GM21515 (cell line): Measurements from ENCODE around the gene GNAZ.
A peak's percentile ranks its signal among the peaks of the same experiment; 100 is the strongest.
"Not testable (repeated sequence)": the region's sequence is repeated elsewhere in the genome, so short reads cannot be mapped to it uniquely, and the experiment has no call there.

Experiments used
- ATAC-seq: cut with Tn5 transposase; IDR thresholded peaks from one replicate; pipeline ENCODE4 v1.9.1; 2021; ENCODE audit not compliant: unreplicated experiment

The GNAZ gene

GRCh38 chr22:23130697-23131096 lies 60.4 kb downstream of the GNAZ start:
- ATAC-seq = no peak

GRCh38 chr22:23131931-23132330 lies 61.6 kb downstream of the GNAZ start:
- ATAC-seq = no peak

GRCh38 chr22:23132376-23133091 lies 62.2 kb downstream of the GNAZ start:
- ATAC-seq = no peak

GRCh38 chr22:23133922-23134321 lies 63.6 kb downstream of the GNAZ start:
- no peak for ATAC-seq

- ATAC-seq = not testable (repeated sequence)
Observed at GRCh38 chr22:23136991-23137390, 66.7 kb downstream of the GNAZ start.

GRCh38 chr22:23137468-23137867 lies 67.1 kb downstream of the GNAZ start:
- ATAC-seq = no peak

GRCh38 chr22:23137905-23138561 lies 67.7 kb downstream of the GNAZ start:
- ATAC-seq = peak; percentile 45

- ATAC-seq = no peak
Observed at GRCh38 chr22:23138584-23139435, 68.5 kb downstream of the GNAZ start.

GRCh38 chr22:23140385-23140784 lies 70.1 kb downstream of the GNAZ start:
- no peak for ATAC-seq

GRCh38 chr22:23142546-23143105 lies 72.3 kb downstream of the GNAZ start:
- ATAC-seq = no peak

- no peak for ATAC-seq
Observed at GRCh38 chr22:23143119-23143518, 72.8 kb downstream of the GNAZ start.

- ATAC-seq = no peak
Observed at GRCh38 chr22:23144432-23144831, 74.1 kb downstream of the GNAZ start.

GRCh38 chr22:23144932-23145877 lies 74.9 kb downstream of the GNAZ start, which contains the start of gene RAB36:
Gene RAB36, plus strand, starts transcription at chr22:23145477. Its CDS starts 1,140 bp downstream, at chr22:23146617.
- ATAC-seq = peak; percentile 40

GRCh38 chr22:23145878-23146470 lies 75.7 kb downstream of the GNAZ start:
- no peak for ATAC-seq

- ATAC-seq = no peak
Observed at GRCh38 chr22:23146478-23147205, 76.3 kb downstream of the GNAZ start.

- no peak for ATAC-seq
Observed at GRCh38 chr22:23147617-23148387, 77.5 kb downstream of the GNAZ start.

- no peak for ATAC-seq
Observed at GRCh38 chr22:23149743-23150238, 79.5 kb downstream of the GNAZ start.

- no peak for ATAC-seq
Observed at GRCh38 chr22:23150762-23151161, 80.4 kb downstream of the GNAZ start.
